ENCODE measurements around the gene SMIM41.

The SMIM41 gene

DNA sequence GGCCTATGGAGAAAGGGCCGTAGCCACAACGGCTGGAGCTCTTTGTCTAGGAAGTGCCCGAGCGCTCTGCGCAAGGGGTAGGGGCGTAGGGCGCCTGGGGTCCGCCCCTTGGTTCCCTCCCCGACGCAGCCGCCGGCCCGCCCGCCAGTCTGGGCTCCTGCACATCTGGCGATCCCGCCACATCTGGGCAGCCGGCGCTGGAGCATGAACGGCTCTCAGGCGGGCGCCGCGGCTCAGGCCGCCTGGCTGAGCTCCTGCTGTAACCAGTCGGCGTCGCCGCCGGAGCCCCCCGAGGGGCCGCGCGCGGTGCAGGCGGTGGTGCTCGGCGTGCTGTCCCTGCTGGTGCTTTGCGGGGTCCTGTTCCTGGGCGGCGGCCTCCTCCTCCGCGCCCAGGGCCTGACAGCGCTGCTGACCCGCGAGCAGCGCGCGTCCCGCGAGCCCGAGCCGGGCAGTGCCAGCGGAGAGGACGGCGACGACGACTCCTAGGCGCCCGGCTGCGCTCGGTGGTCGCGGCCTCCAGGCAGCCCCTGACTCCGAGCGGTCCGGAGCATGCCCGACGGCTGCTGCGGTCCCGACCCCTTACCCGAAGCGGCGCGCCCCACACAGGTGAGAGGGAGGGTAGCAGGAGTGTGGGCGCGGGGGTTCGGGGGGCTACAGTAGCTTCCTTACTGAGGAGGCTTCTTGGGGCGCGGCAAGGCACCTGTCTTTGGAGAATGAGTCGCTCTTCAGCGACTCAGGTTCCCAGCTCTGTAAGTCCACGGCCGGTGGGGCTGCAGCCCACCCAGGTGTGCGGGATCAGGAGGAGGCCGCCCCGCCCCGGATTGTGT, at the start of gene SMIM41:
SMIM41 (plus strand) TSS at position 129 of the 827 bp plus-strand sequence; CDS start at position 205, 76 bp downstream.
- TF ChIP-seq YY1 (IDR thresholded peaks at IDR 0.05; ENCODE audit: insufficient read depth, insufficient read length) (no peak), SUZ12 (IDR thresholded peaks at IDR 0.05; ENCODE audit: extremely low read depth, insufficient read depth, insufficient read length) (no peak), ZNF274 (IDR thresholded peaks at IDR 0.05; ENCODE audit: low read depth, low read length) (no peak)
- H3K27me3 ChIP-seq (ENCODE audit: insufficient read depth, insufficient read length): no peaks in the 10 kb centered on the region
- H3K9ac ChIP-seq (ENCODE audit: insufficient read length, low read depth): no peak within 1 kb of the TSS
- peaks cover 25% of the 10 kb centered on the region for H3K4me1 ChIP-seq (ENCODE audit: insufficient read depth, insufficient read length)
- no peaks in the 10 kb centered on the region for H3K9me3 ChIP-seq (ENCODE audit: insufficient read depth, low read length)
- H3K4me3 ChIP-seq (ENCODE audit: insufficient read length, low read depth): no peak within 1 kb of the TSS
- no peak for DNase-seq (ENCODE audit: low read depth, low spot score)
- peaks cover 55% of the 10 kb centered on the region for H3K36me3 ChIP-seq (ENCODE audit: insufficient read depth, insufficient read length, low read length)

DNA sequence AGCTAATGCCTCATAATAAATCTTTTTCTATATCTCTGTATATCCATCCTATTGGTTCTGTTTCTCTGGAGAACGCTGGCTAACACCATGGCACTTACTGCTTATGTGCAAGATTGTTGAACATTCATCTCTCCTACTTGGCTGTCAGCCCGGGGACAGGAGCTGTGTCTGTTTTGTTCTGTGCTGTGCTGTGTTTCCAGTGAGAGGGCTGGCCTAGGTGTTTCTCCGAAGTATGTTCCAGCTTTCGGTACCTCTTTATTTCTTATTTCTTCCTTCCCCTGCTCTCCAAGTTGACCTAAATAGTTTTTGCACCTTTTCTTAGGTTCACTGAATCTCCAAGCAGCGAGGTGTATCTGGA, 47.1 kb upstream of the SMIM41 start:
- H3K9ac ChIP-seq (ENCODE audit: insufficient read length, low read depth): no peak overlapping the region

DNA sequence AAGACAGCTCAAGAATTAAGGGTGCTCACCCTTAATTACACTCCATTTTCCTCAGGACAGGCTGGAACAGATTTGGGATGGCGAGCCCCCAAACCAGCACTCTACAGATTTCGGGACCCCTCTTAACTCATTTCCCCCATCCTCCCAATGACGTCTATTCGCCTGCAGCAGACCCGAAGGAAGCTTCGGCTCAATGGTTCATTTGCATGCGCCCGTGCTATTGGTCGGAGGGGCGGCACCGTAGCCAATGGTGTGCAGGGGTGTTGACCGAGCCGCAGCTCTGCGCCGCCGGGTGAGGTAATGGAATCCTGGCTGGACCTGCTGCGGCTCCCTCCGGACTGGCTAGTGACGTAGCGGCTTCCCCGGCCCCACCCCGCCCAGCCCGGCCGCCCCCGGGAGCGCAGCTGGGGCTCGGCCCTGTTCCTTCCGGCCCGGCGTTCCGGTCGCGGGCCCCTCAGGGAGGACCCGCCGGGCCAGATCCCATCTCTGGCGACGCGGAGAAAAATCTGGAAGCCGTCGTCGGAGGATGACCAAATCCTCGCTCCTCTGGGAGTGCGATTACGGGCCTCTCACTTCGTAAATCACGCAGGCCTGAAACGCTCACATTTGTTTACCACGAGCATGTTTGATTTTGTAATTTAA, 46.6 kb upstream of the SMIM41 start:
- peak; percentile 94 for DNase-seq (ENCODE audit: low read depth, low spot score)
- peak overlapping the region; percentile 63 for H3K9ac ChIP-seq (ENCODE audit: insufficient read length, low read depth)
- peak overlapping the region; percentile 13 for H3K4me3 ChIP-seq (ENCODE audit: insufficient read length, low read depth)
- peaks cover 20% of the 10 kb centered on the region for H3K4me1 ChIP-seq (ENCODE audit: insufficient read depth, insufficient read length)
- H3K27me3 ChIP-seq (ENCODE audit: insufficient read depth, insufficient read length): peaks cover 40% of the 10 kb centered on the region
- TF ChIP-seq ZNF274 (IDR thresholded peaks at IDR 0.05; ENCODE audit: low read depth, low read length) (no peak), YY1 (IDR thresholded peaks at IDR 0.05; ENCODE audit: insufficient read depth, insufficient read length) (no peak), SUZ12 (IDR thresholded peaks at IDR 0.05; ENCODE audit: extremely low read depth, insufficient read depth, insufficient read length) (no peak)
- no peaks in the 10 kb centered on the region for H3K9me3 ChIP-seq (ENCODE audit: insufficient read depth, low read length)
- no peaks in the 10 kb centered on the region for H3K36me3 ChIP-seq (ENCODE audit: insufficient read depth, insufficient read length, low read length)

More for the DNA sequence above, 47.1 kb upstream of the SMIM41 start:
- TF ChIP-seq YY1 (IDR thresholded peaks at IDR 0.05; ENCODE audit: insufficient read depth, insufficient read length) (no peak), ZNF274 (IDR thresholded peaks at IDR 0.05; ENCODE audit: low read depth, low read length) (no peak), SUZ12 (IDR thresholded peaks at IDR 0.05; ENCODE audit: extremely low read depth, insufficient read depth, insufficient read length) (no peak)
- no peaks in the 10 kb centered on the region for H3K36me3 ChIP-seq (ENCODE audit: insufficient read depth, insufficient read length, low read length)
- DNase-seq (ENCODE audit: low read depth, low spot score): no peak
- H3K27me3 ChIP-seq (ENCODE audit: insufficient read depth, insufficient read length): peaks cover 40% of the 10 kb centered on the region
- H3K4me1 ChIP-seq (ENCODE audit: insufficient read depth, insufficient read length): peaks cover 22% of the 10 kb centered on the region
- no peak overlapping the region for H3K4me3 ChIP-seq (ENCODE audit: insufficient read length, low read depth)
- H3K9me3 ChIP-seq (ENCODE audit: insufficient read depth, low read length): no peaks in the 10 kb centered on the region

DNA sequence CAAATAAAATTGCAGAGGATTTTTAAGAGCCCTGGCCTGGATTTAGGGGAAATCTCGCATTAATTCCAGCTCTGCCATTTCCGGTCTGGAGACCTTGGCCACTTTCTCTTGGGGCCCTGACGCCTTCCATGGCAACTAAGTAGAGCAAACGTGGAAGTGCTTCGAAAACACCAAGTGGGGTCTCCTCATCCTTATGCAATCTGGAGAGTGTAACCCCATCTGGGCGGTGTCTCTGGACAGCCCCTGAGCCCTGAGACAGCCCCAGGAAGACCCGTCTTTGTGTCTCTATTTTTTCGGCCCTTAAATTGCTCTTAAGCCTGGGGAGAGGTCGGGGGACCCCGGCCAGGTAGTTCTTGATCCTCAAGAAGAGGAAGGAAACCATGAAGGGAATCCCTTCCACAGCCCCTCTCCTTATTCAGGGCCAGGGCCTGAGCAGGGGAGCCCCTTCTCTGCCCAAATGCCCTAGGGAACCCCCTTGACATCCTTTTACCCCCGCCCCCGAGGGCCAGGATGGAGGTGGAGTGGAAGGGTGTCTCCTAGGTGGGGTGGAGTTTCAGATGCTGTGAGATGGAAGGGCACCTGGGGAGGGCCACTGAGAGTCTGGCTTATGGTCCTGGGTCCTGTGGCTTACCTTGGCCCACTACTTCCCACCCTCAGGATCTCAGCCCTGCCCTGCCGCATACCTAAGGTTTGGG, 45.9 kb upstream of the SMIM41 start:
- peak overlapping the region; percentile 13 for H3K4me3 ChIP-seq (ENCODE audit: insufficient read length, low read depth)
- peaks cover 42% of the 10 kb centered on the region for H3K27me3 ChIP-seq (ENCODE audit: insufficient read depth, insufficient read length)
- peak overlapping the region; percentile 63 for H3K9ac ChIP-seq (ENCODE audit: insufficient read length, low read depth)
- H3K4me1 ChIP-seq (ENCODE audit: insufficient read depth, insufficient read length): peaks cover 23% of the 10 kb centered on the region
- H3K9me3 ChIP-seq (ENCODE audit: insufficient read depth, low read length): no peaks in the 10 kb centered on the region
- DNase-seq (ENCODE audit: low read depth, low spot score): no peak
- no peak for TF ChIP-seq YY1 (IDR thresholded peaks at IDR 0.05; ENCODE audit: insufficient read depth, insufficient read length)
- no peak for TF ChIP-seq SUZ12 (IDR thresholded peaks at IDR 0.05; ENCODE audit: extremely low read depth, insufficient read depth, insufficient read length)
- TF ChIP-seq ZNF274 (IDR thresholded peaks at IDR 0.05; ENCODE audit: low read depth, low read length): no peak
- no peaks in the 10 kb centered on the region for H3K36me3 ChIP-seq (ENCODE audit: insufficient read depth, insufficient read length, low read length)

DNA sequence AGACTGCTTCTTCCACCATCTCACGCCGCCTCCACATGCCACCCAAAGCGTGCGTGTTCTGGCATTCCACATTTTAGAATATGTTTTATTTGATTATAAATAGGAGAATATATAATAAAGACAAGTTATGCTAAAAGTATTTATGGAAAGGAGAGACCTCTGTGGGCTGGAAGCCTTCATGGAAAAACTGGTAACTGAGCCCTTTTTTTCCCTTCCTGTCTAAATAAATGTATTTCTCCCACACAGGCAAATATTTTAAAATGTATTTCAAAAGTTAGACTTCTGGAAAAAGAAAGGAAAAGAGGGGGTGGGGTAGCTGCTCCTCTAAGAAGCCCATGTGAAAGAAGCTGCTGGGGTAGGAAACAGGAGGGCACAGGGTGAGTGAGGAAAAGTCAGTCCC, 44.3 kb upstream of the SMIM41 start:
- Histone ChIP-seq H3K9ac (ENCODE audit: insufficient read length, low read depth) (no peak overlapping the region), H3K36me3 (ENCODE audit: insufficient read depth, insufficient read length, low read length) (no peaks in the 10 kb centered on the region), H3K9me3 (ENCODE audit: insufficient read depth, low read length) (no peaks in the 10 kb centered on the region), H3K4me3 (ENCODE audit: insufficient read length, low read depth) (no peak overlapping the region), H3K27me3 (ENCODE audit: insufficient read depth, insufficient read length) (peaks cover 42% of the 10 kb centered on the region), H3K4me1 (ENCODE audit: insufficient read depth, insufficient read length) (peaks cover 21% of the 10 kb centered on the region)
- TF ChIP-seq SUZ12 (IDR thresholded peaks at IDR 0.05; ENCODE audit: extremely low read depth, insufficient read depth, insufficient read length) (no peak), YY1 (IDR thresholded peaks at IDR 0.05; ENCODE audit: insufficient read depth, insufficient read length) (no peak), ZNF274 (IDR thresholded peaks at IDR 0.05; ENCODE audit: low read depth, low read length) (no peak)
- no peak for DNase-seq (ENCODE audit: low read depth, low spot score)

DNA sequence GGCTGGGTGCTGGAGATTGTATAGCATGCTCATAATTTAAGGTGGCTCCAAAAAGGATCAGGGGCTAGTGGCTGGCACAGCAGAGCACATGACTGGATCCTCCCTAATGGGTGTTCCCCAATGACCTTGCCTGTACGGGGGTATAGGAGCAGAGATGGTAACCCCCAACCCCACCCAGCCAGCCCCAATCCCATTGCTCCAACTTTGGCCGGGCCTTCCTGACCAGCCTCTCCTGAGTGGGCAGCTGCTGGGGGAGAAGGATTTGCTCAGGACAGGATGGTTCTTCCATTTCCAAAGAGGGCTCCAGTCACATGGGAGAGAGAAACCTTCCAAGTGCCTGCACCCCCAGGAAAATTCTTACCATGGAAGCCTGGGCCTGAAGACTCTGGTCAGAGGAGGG, 43.6 kb upstream of the SMIM41 start:
- TF ChIP-seq SUZ12 (IDR thresholded peaks at IDR 0.05; ENCODE audit: extremely low read depth, insufficient read depth, insufficient read length) (no peak), ZNF274 (IDR thresholded peaks at IDR 0.05; ENCODE audit: low read depth, low read length) (no peak), YY1 (IDR thresholded peaks at IDR 0.05; ENCODE audit: insufficient read depth, insufficient read length) (no peak)
- Histone ChIP-seq H3K4me3 (ENCODE audit: insufficient read length, low read depth) (no peak overlapping the region), H3K27me3 (ENCODE audit: insufficient read depth, insufficient read length) (peaks cover 42% of the 10 kb centered on the region), H3K9me3 (ENCODE audit: insufficient read depth, low read length) (no peaks in the 10 kb centered on the region), H3K9ac (ENCODE audit: insufficient read length, low read depth) (no peak overlapping the region), H3K36me3 (ENCODE audit: insufficient read depth, insufficient read length, low read length) (no peaks in the 10 kb centered on the region), H3K4me1 (ENCODE audit: insufficient read depth, insufficient read length) (peaks cover 19% of the 10 kb centered on the region)
- DNase-seq (ENCODE audit: low read depth, low spot score): no peak
